ENCODE results near the gene ZNF14. TPM values are rescaled to one million over a fixed set of nuclear protein-coding genes. Genes with fewer than 3 reads are reported as not detected.

The ZNF14 gene
- total and polyA plus RNA-seq, 9 of the 15 experiments (the other 6 are each of a cell fraction or from before 2014, with no cell fraction given): 1.9 to 7.0 (median 4.0) TPM

DNA sequence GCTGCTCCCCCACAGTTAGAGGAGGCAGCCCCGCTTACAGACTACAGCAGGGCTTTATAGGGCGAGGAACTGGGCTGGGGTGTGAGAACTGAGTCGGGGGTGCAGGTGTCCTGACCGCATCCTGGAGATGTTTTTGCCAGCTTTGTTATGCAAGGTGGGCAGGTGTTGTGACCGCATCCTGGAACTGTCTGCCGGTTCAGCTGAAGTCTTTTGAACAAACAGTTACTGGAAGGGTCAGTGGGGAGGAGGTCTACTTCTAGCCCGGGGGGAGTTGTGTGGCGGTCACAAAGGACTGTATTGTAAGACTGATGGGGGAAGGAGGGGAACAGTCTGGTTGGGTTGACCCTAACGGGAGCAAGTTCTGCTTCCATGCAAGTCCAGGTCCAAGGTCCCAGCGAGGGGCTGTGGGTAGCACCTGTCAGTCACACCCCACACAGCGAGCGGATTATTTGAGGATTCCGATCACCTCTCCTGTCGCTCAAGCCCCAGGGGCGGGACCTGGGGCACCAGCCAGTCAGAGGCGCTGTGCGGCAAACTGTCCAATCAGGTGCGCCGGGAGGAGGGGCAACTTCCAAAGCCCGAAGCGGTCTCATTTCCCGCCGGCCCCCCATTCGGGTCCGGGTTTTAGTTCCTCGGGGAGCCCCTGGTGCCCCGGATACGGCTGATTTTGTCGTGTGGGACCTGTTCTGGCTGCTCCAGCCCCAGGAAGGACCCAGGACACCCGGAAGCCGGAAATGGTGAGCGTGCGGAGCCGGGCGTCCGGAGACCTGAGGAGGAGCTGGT is 64.5 kb downstream of the ZNF14 start, which contains the start of gene ZNF101 (continued):
- no peak for TF ChIP-seq RNF219 (CRISPR knock-in tag; IDR thresholded peaks at IDR 0.05)
- no peak for TF ChIP-seq TAF15 (IDR thresholded peaks at IDR 0.05; ENCODE audit: low read depth, low read length)
- no peak for TF ChIP-seq ID3 (CRISPR knock-in tag; IDR thresholded peaks at IDR 0.05)
- 0 out of 2 replicates have a peak, but pooled peaks have one; percentile 24 for TF ChIP-seq ID3 (tag; IDR thresholded peaks at IDR 0.05)
- TF ChIP-seq RFX1 (IDR thresholded peaks at IDR 0.05): no peak
- TF ChIP-seq ATF7 (IDR thresholded peaks at IDR 0.05): peak; percentile 67; the same call in 1 of the 2 replicates
- TF ChIP-seq, protein P1, sequence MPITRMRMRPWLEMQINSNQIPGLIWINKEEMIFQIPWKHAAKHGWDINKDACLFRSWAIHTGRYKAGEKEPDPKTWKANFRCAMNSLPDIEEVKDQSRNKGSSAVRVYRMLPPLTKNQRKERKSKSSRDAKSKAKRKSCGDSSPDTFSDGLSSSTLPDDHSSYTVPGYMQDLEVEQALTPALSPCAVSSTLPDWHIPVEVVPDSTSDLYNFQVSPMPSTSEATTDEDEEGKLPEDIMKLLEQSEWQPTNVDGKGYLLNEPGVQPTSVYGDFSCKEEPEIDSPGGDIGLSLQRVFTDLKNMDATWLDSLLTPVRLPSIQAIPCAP (CRISPR knock-in tag; IDR thresholded peaks at IDR 0.05; ENCODE audit: borderline replicate concordance): no peak
- TF ChIP-seq MTA3 (IDR thresholded peaks at IDR 0.05; ENCODE audit: borderline replicate concordance): no peak
- no peak for TF ChIP-seq CUX1 (CRISPR knock-in tag; IDR thresholded peaks at IDR 0.05)
- TF ChIP-seq DPF2 (IDR thresholded peaks at IDR 0.05): no peak
- TF ChIP-seq CSDE1 (IDR thresholded peaks at IDR 0.05): no peak
- peak; percentile 91 for TF ChIP-seq RB1 (IDR thresholded peaks at IDR 0.05; ENCODE audit: low read depth)
- TF ChIP-seq THRB (CRISPR knock-in tag; conservative IDR thresholded peaks at IDR 0.05): no peak
- TF ChIP-seq ZNF274 (IDR thresholded peaks at IDR 0.05; ENCODE audit: borderline replicate concordance, low read depth, low read length): no peak
- no peak for TF ChIP-seq NFIC (IDR thresholded peaks at IDR 0.05)
- TF ChIP-seq ASH1L (IDR thresholded peaks at IDR 0.05; ENCODE audit: borderline replicate concordance, low read depth, partially characterized antibody): peak; percentile 83
- no peak for TF ChIP-seq ZFPM2 (CRISPR knock-in tag; IDR thresholded peaks at IDR 0.05)
- TF ChIP-seq MAFF (IDR thresholded peaks at IDR 0.05; ENCODE audit: low read length): no peak
- no peak for TF ChIP-seq FUS (optimal IDR thresholded peaks at IDR 0.05; ENCODE audit: low read depth, low read length)

All from K562 (cell line).